A549 (cell line): ENCODE results near the gene INF2.
"Not testable (repeated sequence)": the region's sequence is repeated elsewhere in the genome, so short reads cannot be mapped to it uniquely, and the experiment has no call there.

Experiments
- BHLHE40 ChIP-seq: IDR thresholded peaks from 2 replicates; pipeline ENCODE4 v1.6.1; 2012; ENCODE audit warnings: low read depth, low read length, inconsistent platforms
- CEBPB ChIP-seq, 2 experiments: fragments of >200 bp in 1 of 2; sonication (Bioruptor Twin) in 1 of 2; formaldehyde crosslinking in 1 of 2; IDR thresholded peaks; 2 replicates each; pipeline ENCODE4 v1.6.1; 2012 to 2016
- CTCF ChIP-seq: fragments of >200 bp; sonication (Bioruptor Twin); formaldehyde crosslinking; IDR thresholded peaks from 3 replicates; pipeline ENCODE4 v1.5.1; 2016
- KDM1A ChIP-seq: fragments of 200-600 bp; sonication (generic); IDR thresholded peaks from 2 replicates; pipeline ENCODE4 v1.6.1; 2016; ENCODE audit warnings: low read depth, mild to moderate bottlenecking
- MYC ChIP-seq: IDR thresholded peaks from 2 replicates; pipeline ENCODE4 v1.6.1; 2012; ENCODE audit warnings: mild to moderate bottlenecking, inconsistent platforms, low read length, improper control_type of control experiment, borderline replicate concordance
- NR3C1 ChIP-seq: fragments of >200 bp; sonication (Bioruptor Twin); formaldehyde crosslinking; IDR thresholded peaks from 3 replicates; pipeline ENCODE4 v1.6.1; 2017
- POLR2A ChIP-seq: IDR thresholded peaks from 2 replicates; pipeline ENCODE4 v1.6.1; 2012; ENCODE audit warnings: mild to moderate bottlenecking, low read length
- RAD21 ChIP-seq, 2 experiments: fragments of >200 bp in 1 of 2; sonication (Bioruptor Twin) in 1 of 2; formaldehyde crosslinking in 1 of 2; IDR thresholded peaks in 1 of 2; conservative IDR thresholded peaks in 1 of 2; 2 replicates in 1 of 2; 3 replicates in 1 of 2; pipeline ENCODE4 v1.6.1; 2012 to 2018; ENCODE audit warnings: inconsistent platforms in 1 of 2
- RNF2 ChIP-seq: fragments of 200-600 bp; sonication (generic); IDR thresholded peaks from 2 replicates; pipeline ENCODE4 v1.6.1; 2016; ENCODE audit warnings: low read depth, mild to moderate bottlenecking, antibody characterized with exemption, moderate library complexity, borderline replicate concordance

GRCh38 chr14:104666523-104666895 is 22.9 kb upstream of the INF2 start:
- TF ChIP-seq CTCF; RAD21 (conservative IDR thresholded peaks at IDR 0.05 in 1 of 2, IDR thresholded peaks at IDR 0.05 in 1 of 2); NR3C1; POLR2A; RNF2; KDM1A; CEBPB (IDR thresholded peaks at IDR 0.05); BHLHE40; MYC: not testable (repeated sequence)
